GM23338 (cell line): ENCODE measurements around the gene RPS6KA3.

ENCODE experiments used
- CREB1 ChIP-seq: fragments of 250-450 bp; sonication (Bioruptor Pico); IDR thresholded peaks from 2 replicates; pipeline ENCODE4 v1.5.0; 2020; ENCODE audit warnings: low read depth, mild to moderate bottlenecking, moderate library complexity
- EZH2 ChIP-seq: fragments of 200-600 bp; sonication (generic); IDR thresholded peaks from one replicate; pipeline ENCODE4 v1.8.0; 2017; ENCODE audit warnings: antibody characterized with exemption, mild to moderate bottlenecking, low read depth; ENCODE audit not compliant: unreplicated experiment
- EZH2phosphoT487 ChIP-seq: fragments of 200-600 bp; sonication (generic); IDR thresholded peaks from one replicate; pipeline ENCODE4 v1.8.1; 2018; ENCODE audit warnings: antibody characterized with exemption; ENCODE audit not compliant: unreplicated experiment
- JUNB ChIP-seq: IDR thresholded peaks from one replicate; pipeline ENCODE4 v1.6.1; 2016; ENCODE audit warnings: antibody characterized with exemption; ENCODE audit not compliant: unreplicated experiment
- POLR2AphosphoS5 ChIP-seq: IDR thresholded peaks from 2 replicates; pipeline ENCODE4 v1.6.1; 2016; ENCODE audit warnings: antibody characterized with exemption, low read depth
- REST ChIP-seq: IDR thresholded peaks from one replicate; pipeline ENCODE4 v1.6.1; 2018; ENCODE audit warnings: antibody characterized with exemption; ENCODE audit not compliant: unreplicated experiment
- ZNF114 ChIP-seq: fragments of 250-450 bp; sonication (Bioruptor Pico); IDR thresholded peaks from 2 replicates; pipeline ENCODE4 v1.5.0; 2020; ENCODE audit warnings: mild to moderate bottlenecking, moderate library complexity
- ZNF331 ChIP-seq: fragments of 250-450 bp; sonication (Bioruptor Pico); IDR thresholded peaks from 2 replicates; pipeline ENCODE4 v1.5.0; 2020; ENCODE audit warnings: low read depth, mild to moderate bottlenecking, moderate library complexity
- TF ChIP-seq, protein P1 (sequence below), 2 experiments: fragments of 200-600 bp in 1 of 2; sonication (generic) in 1 of 2; conservative IDR thresholded peaks; 2 replicates each; pipeline versions ENCODE4 v1.5.1 to v1.6.1; 2016 to 2017; ENCODE audit warnings: antibody characterized with exemption in 2 of 2, low read depth in 2 of 2, mild to moderate bottlenecking in 2 of 2, moderate library complexity in 1 of 2
- TF ChIP-seq, protein P2 (sequence below): IDR thresholded peaks from 2 replicates; pipeline ENCODE4 v1.6.1; 2016; ENCODE audit warnings: antibody characterized with exemption
- TF ChIP-seq, protein P3 (sequence below): fragments of 250-450 bp; sonication (Bioruptor Pico); IDR thresholded peaks from 2 replicates; pipeline ENCODE4 v1.5.0; 2020; ENCODE audit warnings: mild to moderate bottlenecking, moderate library complexity

- TF ChIP-seq, protein P1, sequence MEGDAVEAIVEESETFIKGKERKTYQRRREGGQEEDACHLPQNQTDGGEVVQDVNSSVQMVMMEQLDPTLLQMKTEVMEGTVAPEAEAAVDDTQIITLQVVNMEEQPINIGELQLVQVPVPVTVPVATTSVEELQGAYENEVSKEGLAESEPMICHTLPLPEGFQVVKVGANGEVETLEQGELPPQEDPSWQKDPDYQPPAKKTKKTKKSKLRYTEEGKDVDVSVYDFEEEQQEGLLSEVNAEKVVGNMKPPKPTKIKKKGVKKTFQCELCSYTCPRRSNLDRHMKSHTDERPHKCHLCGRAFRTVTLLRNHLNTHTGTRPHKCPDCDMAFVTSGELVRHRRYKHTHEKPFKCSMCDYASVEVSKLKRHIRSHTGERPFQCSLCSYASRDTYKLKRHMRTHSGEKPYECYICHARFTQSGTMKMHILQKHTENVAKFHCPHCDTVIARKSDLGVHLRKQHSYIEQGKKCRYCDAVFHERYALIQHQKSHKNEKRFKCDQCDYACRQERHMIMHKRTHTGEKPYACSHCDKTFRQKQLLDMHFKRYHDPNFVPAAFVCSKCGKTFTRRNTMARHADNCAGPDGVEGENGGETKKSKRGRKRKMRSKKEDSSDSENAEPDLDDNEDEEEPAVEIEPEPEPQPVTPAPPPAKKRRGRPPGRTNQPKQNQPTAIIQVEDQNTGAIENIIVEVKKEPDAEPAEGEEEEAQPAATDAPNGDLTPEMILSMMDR (conservative IDR thresholded peaks at IDR 0.05; ENCODE audit: low read depth in 2 of 2): no peak
- TF ChIP-seq EZH2 (no peak), JUNB (no peak), POLR2AphosphoS5 (no peak), EZH2phosphoT487 (no peak), ZNF114 (CRISPR knock-in tag) (no peak), ZNF331 (CRISPR knock-in tag) (no peak), REST (no peak), CREB1 (no peak)
- TF ChIP-seq, protein P2, sequence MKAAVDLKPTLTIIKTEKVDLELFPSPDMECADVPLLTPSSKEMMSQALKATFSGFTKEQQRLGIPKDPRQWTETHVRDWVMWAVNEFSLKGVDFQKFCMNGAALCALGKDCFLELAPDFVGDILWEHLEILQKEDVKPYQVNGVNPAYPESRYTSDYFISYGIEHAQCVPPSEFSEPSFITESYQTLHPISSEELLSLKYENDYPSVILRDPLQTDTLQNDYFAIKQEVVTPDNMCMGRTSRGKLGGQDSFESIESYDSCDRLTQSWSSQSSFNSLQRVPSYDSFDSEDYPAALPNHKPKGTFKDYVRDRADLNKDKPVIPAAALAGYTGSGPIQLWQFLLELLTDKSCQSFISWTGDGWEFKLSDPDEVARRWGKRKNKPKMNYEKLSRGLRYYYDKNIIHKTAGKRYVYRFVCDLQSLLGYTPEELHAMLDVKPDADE: no peak
- TF ChIP-seq, protein P3, sequence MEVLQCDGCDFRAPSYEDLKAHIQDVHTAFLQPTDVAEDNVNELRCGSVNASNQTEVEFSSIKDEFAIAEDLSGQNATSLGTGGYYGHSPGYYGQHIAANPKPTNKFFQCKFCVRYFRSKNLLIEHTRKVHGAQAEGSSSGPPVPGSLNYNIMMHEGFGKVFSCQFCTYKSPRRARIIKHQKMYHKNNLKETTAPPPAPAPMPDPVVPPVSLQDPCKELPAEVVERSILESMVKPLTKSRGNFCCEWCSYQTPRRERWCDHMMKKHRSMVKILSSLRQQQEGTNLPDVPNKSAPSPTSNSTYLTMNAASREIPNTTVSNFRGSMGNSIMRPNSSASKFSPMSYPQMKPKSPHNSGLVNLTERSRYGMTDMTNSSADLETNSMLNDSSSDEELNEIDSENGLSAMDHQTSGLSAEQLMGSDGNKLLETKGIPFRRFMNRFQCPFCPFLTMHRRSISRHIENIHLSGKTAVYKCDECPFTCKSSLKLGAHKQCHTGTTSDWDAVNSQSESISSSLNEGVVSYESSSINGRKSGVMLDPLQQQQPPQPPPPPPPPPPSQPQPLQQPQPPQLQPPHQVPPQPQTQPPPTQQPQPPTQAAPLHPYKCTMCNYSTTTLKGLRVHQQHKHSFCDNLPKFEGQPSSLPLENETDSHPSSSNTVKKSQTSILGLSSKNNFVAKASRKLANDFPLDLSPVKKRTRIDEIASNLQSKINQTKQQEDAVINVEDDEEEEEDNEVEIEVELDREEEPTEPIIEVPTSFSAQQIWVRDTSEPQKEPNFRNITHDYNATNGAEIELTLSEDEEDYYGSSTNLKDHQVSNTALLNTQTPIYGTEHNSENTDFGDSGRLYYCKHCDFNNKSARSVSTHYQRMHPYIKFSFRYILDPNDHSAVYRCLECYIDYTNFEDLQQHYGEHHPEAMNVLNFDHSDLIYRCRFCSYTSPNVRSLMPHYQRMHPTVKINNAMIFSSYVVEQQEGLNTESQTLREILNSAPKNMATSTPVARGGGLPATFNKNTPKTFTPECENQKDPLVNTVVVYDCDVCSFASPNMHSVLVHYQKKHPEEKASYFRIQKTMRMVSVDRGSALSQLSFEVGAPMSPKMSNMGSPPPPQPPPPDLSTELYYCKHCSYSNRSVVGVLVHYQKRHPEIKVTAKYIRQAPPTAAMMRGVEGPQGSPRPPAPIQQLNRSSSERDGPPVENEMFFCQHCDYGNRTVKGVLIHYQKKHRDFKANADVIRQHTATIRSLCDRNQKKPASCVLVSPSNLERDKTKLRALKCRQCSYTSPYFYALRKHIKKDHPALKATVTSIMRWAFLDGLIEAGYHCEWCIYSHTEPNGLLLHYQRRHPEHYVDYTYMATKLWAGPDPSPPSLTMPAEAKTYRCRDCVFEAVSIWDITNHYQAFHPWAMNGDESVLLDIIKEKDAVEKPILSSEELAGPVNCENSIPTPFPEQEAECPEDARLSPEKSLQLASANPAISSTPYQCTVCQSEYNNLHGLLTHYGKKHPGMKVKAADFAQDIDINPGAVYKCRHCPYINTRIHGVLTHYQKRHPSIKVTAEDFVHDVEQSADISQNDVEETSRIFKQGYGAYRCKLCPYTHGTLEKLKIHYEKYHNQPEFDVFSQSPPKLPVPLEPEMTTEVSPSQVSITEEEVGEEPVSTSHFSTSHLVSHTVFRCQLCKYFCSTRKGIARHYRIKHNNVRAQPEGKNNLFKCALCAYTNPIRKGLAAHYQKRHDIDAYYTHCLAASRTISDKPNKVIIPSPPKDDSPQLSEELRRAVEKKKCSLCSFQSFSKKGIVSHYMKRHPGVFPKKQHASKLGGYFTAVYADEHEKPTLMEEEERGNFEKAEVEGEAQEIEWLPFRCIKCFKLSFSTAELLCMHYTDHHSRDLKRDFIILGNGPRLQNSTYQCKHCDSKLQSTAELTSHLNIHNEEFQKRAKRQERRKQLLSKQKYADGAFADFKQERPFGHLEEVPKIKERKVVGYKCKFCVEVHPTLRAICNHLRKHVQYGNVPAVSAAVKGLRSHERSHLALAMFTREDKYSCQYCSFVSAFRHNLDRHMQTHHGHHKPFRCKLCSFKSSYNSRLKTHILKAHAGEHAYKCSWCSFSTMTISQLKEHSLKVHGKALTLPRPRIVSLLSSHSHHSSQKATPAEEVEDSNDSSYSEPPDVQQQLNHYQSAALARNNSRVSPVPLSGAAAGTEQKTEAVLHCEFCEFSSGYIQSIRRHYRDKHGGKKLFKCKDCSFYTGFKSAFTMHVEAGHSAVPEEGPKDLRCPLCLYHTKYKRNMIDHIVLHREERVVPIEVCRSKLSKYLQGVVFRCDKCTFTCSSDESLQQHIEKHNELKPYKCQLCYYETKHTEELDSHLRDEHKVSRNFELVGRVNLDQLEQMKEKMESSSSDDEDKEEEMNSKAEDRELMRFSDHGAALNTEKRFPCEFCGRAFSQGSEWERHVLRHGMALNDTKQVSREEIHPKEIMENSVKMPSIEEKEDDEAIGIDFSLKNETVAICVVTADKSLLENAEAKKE (CRISPR knock-in tag): no peak
These were observed 60.6 kb downstream of the RPS6KA3 start for GRCh38 chrX:20205927-20206708.
